GM04504 (cell line): ENCODE measurements around the gene DDN.

Source experiments
- DNase-seq: peaks from one replicate; pipeline ENCODE4 v3.0.0-alpha.2; 2012; ENCODE audit warnings: low read depth

DDN gene

GRCh38 chr12:48966177-48966895 lies 32.8 kb downstream of the DDN start:
- DNase-seq, result no peak

GRCh38 chr12:48965298-48965838 lies 33.8 kb downstream of the DDN start:
- no peak for DNase-seq

DNA sequence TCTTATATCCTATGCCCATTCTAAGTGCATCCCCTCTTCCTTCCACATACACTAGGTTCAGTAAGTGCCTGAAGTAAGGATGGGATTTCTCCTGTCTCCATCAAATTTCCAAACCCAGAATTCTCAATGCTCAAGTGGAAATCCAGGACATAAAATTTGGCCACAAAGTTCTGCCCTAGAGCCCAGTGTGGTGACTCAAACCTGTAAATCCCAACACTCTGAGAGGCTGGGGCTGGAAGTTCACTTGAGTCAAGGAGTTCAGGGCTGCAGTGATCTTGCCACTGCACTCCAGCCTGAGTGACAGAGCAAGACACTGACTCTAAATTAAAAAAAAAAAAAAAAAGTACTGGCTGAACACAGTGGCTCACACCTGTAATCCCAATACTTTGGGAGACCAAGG lies 37.4 kb downstream of the DDN start:
- no peak for DNase-seq

GRCh38 chr12:48961331-48961730 lies 37.8 kb downstream of the DDN start:
- DNase-seq, result no peak

DNA sequence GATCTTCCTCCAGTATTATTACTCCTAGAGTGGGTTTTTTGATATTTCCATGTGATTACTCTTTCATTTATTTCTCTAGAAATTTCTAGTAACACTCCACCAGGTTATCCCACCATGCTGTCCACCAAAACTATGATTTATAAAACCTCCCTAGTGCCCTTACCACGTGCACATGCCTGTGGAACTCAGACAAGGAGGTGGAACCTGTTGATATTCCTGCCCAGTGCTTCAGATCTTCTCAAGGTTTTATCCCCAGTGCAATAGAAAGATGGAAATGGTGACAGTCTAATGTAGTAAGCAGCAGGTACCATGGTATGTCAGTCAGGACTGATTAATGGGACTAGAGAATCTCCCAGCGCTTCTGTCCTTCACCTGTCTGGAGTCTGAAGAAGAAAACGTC lies 38.3 kb downstream of the DDN start:
- DNase-seq, result no peak

DNA sequence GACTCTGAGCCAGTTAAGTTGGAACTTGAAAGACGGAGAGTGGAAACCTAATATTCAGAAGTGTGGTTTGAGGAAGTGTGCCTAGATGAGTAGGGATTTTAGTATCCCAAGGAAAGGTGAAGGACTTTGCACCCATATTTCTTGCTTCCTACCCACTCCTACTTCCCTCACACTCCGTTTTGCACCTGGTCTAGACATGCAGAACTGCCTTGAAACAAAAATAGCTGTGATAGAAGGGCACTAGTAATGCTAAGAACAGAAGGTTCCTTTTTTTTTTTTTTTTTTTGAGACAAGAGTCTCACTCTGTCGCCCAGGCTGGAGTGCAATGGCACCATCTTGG lies 41.2 kb downstream of the DDN start:
- no peak for DNase-seq

GRCh38 chr12:48957141-48958048 lies 41.8 kb downstream of the DDN start, which contains the start of gene ARF3:
ARF3 (minus strand) TSS chr12:48957487; CDS start chr12:48941095, 16,392 bp downstream.
- DNase-seq, result peak; percentile 79

DNA sequence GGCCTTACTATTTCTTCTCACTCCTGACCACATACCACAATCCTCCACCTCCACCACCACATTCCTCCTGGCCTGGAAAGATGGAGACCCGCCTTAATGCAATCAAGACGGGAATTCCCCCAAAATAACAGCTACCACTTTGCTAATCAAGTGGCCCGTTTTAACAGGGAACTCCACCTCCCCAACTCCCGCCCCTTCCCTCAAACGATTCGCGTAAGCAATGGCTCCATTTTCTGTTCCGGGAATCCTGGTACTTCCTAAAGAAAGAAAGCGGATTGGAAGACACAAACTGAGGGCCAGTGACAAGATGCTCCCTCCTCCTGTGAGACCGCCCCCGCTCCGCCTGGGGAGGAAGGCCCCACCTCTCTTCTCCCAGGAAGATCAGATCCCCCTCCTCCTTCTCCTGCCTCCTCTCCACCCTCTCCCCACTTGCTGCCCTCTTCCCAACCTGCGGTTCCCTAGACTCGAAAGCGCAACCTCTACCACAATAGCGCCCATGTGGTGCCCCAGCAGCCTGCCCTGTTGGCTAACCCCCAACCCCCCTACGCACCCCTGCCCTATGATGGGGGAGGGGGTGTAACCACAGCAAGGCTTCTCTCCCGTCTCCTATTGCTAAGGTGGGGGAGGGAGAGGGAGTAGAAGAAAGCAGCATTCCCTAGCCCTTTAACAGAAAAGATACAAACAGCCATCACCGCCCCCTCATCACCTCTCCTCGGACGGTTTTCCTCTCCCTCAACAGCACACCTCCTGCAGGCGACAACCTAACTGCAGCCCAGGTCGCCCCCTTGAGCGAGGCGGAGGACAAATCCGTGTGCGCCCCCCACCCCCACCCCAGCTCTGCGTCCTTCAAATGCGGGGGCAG lies 42.7 kb downstream of the DDN start:
- peak; percentile 92 for DNase-seq

GRCh38 chr12:48954841-48955501 lies 44.2 kb downstream of the DDN start:
- no peak for DNase-seq

DNA sequence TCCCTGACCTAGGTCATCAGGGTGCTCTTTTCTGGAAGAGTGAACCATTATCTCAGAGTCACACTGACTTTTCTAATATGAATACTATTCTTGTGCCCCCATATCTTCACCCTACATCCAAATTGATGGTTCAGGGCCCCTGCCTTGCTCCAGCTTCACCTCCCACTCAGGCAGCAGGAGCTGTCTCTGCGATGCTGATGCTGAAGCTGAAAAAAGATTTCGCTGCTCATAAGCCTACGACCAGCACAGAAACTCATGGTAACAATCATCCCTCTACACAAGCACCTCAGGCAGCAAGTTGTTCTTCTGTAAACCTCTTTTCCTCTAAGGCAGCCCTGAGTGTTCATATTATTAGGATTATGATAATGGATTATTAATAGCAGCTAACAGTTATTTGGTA lies 45.1 kb downstream of the DDN start:
- no peak for DNase-seq

- no peak for DNase-seq
These were observed 46.5 kb downstream of the DDN start for GRCh38 chr12:48952691-48953090.

GRCh38 chr12:48947727-48948126 lies 51.4 kb downstream of the DDN start:
- no peak for DNase-seq

DNA sequence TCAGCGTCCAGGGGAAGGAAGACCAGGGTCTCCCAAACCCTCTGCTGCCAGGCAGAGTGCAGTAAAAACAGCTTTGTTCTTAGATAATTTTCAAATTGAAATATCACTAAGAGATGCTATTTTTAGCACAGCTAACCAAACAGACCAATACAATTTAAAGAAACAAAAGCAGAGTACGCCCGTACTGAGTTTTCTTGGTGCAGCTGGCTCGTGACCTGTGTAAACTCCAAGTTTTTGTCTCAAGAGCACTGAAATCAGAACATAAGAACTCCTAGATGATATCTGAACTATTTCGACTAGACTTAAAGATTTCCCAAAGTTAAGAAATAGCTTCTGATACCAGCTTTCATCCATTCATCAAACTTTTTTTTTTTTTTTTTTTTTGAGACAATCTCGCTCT lies 52.2 kb downstream of the DDN start:
- no peak for DNase-seq

- no peak for DNase-seq
These were observed 53.0 kb downstream of the DDN start for GRCh38 chr12:48946205-48946604.
